D721Med (cell line): ENCODE measurements around the gene RASAL2.

Source experiments
- DNase-seq: peaks from one replicate; pipeline ENCODE4 v3.0.0; 2011; ENCODE audit warnings: low spot score; ENCODE audit not compliant: insufficient read length
- FAIRE-seq: peaks from 2 replicates; lab custom pipeline; 2011; peaks lifted over from hg19 to GRCh38; lab: Jason Lieb, UNC
- TF ChIP-seq, protein P1 (sequence below): IDR thresholded peaks from 2 replicates; pipeline ENCODE4 v1.5.1; 2012; ENCODE audit warnings: mild to moderate bottlenecking, control low read depth; ENCODE audit not compliant: insufficient read depth; ENCODE audit errors: missing control alignments

RASAL2 gene

DNA sequence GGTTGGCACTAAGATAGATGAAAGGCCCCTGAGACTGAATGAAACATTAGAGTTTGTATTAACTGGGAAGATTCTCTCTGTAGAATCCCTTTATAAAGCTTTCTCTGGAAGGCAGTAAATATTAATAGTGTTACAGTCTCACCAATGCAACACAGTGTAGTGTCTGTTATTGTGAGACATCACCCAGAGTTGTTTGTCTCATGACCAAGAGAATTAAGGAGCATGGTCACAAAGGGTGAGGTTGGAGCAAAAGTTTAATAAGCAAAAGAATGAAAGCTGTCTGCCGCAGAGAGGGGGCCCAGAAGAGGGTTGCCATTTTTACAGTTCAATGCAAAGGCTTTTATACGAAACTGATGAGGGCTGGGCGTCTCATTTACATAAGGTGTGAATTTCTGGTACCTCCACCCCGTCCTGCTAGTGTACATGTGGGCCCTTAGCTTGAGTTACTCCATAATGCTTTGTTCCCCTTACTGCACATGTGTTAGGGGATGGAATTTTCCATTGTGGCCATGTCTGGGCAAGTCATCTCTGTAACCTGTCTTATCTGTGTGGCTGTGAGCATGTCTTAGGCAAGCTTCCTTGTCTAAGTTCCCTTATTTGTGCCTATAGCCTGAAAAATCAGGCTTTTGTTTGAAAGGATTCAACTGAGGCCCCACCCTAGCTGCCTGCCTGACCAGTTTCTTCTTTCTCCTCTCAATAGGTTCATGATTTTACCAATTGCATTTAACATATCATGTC is 184.1 kb downstream of the RASAL2 start:
- TF ChIP-seq, protein P1, sequence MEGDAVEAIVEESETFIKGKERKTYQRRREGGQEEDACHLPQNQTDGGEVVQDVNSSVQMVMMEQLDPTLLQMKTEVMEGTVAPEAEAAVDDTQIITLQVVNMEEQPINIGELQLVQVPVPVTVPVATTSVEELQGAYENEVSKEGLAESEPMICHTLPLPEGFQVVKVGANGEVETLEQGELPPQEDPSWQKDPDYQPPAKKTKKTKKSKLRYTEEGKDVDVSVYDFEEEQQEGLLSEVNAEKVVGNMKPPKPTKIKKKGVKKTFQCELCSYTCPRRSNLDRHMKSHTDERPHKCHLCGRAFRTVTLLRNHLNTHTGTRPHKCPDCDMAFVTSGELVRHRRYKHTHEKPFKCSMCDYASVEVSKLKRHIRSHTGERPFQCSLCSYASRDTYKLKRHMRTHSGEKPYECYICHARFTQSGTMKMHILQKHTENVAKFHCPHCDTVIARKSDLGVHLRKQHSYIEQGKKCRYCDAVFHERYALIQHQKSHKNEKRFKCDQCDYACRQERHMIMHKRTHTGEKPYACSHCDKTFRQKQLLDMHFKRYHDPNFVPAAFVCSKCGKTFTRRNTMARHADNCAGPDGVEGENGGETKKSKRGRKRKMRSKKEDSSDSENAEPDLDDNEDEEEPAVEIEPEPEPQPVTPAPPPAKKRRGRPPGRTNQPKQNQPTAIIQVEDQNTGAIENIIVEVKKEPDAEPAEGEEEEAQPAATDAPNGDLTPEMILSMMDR, result no peak
- no peak for DNase-seq
- FAIRE-seq, result no peak

DNA sequence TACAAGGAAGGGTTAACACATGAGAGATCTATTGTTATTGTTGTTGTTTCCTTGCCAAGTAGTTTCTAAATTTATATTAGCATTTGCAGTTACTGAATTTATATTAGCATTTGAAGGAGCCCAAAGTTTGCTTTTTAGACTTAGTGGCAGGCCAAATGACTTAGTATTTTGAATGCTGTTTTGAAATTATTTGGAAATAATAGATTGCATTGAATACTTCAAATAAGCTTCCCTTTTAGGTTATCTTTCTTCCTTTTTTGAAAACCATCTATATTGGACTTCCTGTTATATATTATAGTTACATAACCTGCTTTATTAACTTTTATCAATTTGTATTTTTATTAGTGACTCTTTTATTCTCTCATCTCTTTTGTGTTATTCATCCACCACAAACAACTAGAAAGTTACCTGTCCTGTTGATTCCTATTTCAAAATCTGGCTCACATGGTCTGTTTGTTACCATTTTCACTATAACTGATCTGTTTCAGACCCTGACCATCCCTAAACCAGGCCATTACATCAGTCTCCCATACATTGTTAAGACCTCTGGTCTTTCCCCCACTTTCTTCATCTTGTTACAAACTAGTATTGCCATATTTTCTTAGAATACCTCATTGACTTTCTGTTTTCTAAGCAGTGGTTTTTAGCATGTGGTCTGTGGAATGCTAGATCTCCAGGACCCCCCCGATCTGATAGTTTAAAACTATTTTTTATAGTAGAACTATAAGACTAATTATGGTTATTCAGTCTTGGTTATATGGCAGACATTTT is 185.2 kb downstream of the RASAL2 start:
- DNase-seq (no peak), FAIRE-seq (peak; percentile 63)
- TF ChIP-seq, protein P1, result no peak

DNA sequence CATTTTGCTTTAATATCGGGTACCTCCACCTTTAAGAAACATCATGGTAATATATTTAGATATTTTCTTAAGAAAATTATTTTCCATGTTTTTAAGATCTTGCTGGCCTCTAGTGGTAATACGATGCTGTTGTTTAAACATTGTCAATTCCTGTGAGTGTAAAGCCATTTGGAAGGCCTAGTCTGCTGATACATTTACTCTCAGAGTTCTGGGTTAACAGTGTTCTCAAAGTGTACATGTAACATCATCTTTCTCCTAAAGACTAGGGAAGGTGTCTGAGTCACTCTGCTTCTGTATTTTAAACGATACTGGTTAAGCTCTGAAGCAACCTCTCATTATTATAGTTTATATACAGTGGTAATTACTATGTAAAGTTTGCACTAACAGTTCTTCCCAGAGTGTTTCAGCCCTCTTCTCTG is 189.1 kb downstream of the RASAL2 start:
- DNase-seq, result no peak
- TF ChIP-seq, protein P1, result peak; percentile 70
- peak; percentile 86 for FAIRE-seq

DNA sequence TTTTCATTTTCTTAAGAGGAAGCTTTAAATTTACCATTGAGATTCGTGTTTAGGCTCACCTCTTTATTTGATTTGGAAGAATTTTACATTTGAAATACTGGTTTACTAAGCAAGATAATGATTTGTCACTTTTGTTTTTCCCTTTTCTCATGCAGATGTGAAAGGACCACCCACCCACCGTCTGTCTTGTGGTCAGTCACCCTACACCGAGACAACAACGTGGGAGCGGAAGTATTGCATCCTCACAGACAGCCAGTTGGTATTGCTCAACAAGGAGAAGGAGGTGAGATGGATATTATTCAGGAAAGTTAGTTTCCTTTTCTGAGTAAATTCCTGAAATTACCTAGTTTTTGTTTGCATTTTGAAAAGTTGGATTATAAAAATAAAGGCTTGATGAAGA is 189.5 kb downstream of the RASAL2 start:
- FAIRE-seq (peak; percentile 53), DNase-seq (no peak)
- TF ChIP-seq, protein P1, result no peak

DNA sequence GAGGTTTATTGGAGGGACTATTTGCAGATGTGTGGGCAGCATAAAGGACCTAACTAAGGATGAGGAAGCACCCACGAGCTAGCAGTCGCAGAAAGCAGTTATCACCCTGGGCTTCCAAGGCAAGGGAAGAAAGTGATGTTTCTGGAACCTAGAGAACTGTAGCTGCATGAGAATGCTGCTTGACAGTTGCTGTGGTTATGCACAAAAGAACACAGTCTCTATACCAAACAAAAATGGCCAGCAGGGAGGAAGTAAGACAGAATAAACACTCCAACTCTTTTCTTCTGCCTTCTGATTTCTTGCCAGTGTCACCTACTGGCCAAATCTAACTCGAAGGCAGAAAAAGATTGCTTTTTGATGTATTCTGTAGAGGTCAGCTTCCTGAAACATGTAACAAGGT is 190.2 kb downstream of the RASAL2 start:
- TF ChIP-seq, protein P1, result no peak
- FAIRE-seq (no peak), DNase-seq (no peak)

DNA sequence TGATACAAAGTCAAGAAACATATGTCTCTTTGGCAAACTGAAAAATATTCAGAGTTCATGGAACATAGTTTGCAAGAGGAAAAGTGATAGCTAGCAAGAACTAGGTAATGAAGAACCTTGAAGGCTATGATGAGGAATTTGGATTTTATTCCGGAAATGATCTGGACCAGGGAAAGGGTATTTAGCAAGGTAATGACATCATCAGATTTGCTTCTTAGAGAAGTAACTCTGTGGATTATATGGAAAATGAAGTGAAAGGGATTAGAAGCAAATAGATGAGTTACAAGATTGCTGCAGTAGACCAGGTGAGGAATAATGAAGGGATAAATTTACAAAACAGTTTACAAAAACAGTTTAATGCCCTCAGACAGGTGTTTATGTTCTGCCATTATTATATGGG is 197.3 kb downstream of the RASAL2 start:
- peak; percentile 87 for FAIRE-seq
- DNase-seq, result no peak
- TF ChIP-seq, protein P1, result no peak

DNA sequence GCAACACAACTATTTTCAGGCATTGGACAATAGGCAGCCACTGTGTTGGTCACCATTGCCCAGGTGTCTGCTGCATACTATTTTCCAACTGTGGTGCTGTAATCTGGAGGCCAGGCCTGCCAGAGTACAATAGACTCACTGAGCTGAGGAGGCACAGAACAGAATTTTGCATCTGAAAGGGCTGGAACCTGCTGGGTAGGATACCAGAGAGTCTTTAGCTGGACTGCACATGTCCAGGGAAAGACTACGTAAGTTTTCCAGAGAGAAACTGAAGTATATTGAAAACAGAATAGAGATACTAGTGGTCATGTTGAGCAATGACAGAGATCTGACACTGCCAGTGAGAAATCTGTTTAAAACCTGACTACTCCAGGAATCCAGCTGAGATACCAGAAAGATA is 200.8 kb downstream of the RASAL2 start:
- TF ChIP-seq, protein P1, result no peak
- no peak for FAIRE-seq
- DNase-seq, result no peak
